ENCODE data around the gene NEK6.

The NEK6 gene

GRCh38 chr9:124326378-124326777, 68.6 kb downstream of the NEK6 start:
- no peak for DNase-seq

GRCh38 chr9:124327491-124327890, 69.7 kb downstream of the NEK6 start:
- DNase-seq: no peak

- DNase-seq: no peak
These were observed 70.5 kb downstream of the NEK6 start for GRCh38 chr9:124328285-124328684.

GRCh38 chr9:124329206-124329792, 71.5 kb downstream of the NEK6 start:
- no peak for DNase-seq

GRCh38 chr9:124330011-124330697, 72.4 kb downstream of the NEK6 start:
- DNase-seq: no peak

- no peak for DNase-seq
These were observed 73.8 kb downstream of the NEK6 start for GRCh38 chr9:124331580-124331979.

GRCh38 chr9:124332361-124333202, 74.8 kb downstream of the NEK6 start:
- no peak for DNase-seq

GRCh38 chr9:124333203-124333579, 75.4 kb downstream of the NEK6 start:
- no peak for DNase-seq

GRCh38 chr9:124334568-124335319, 77.0 kb downstream of the NEK6 start:
- no peak for DNase-seq

- no peak for DNase-seq
These were observed 77.6 kb downstream of the NEK6 start for GRCh38 chr9:124335320-124335707.

- no peak for DNase-seq
These were observed 79.8 kb downstream of the NEK6 start for GRCh38 chr9:124337562-124337961.

- DNase-seq: no peak
These were observed 81.9 kb downstream of the NEK6 start for GRCh38 chr9:124339603-124340146.

- DNase-seq: no peak
These were observed 82.7 kb downstream of the NEK6 start for GRCh38 chr9:124340219-124341069.

- DNase-seq: no peak
These were observed 83.9 kb downstream of the NEK6 start for GRCh38 chr9:124341455-124342170.

- no peak for DNase-seq
These were observed 84.6 kb downstream of the NEK6 start for GRCh38 chr9:124342402-124342775.

GRCh38 chr9:124342776-124343485, 85.2 kb downstream of the NEK6 start:
- no peak for DNase-seq

- no peak for DNase-seq
These were observed 86.0 kb downstream of the NEK6 start for GRCh38 chr9:124343533-124344290.

- no peak for DNase-seq
These were observed 86.7 kb downstream of the NEK6 start for GRCh38 chr9:124344291-124345050.

GRCh38 chr9:124345063-124345462, 87.3 kb downstream of the NEK6 start:
- no peak for DNase-seq
